Nephron (organoid): Measurements from ENCODE around the gene THADA.
A peak's percentile ranks its signal among the peaks of the same experiment; 100 is the strongest.

Source experiments
- H3K27ac Mint-ChIP-seq, 3 experiments: 2 replicates each; pipeline ENCODE4 v1.8.0; 2020; ENCODE audit warnings: mixed read lengths in 3 of 3, mild to moderate bottlenecking in 2 of 3, moderate library complexity in 1 of 3
- H3K27me3 Mint-ChIP-seq: 2 replicates; pipeline ENCODE4 v1.8.0; 2021; ENCODE audit warnings: low read depth, mild to moderate bottlenecking, moderate library complexity, mixed read lengths
- H3K36me3 Mint-ChIP-seq: 2 replicates; pipeline ENCODE4 v1.8.0; 2020; ENCODE audit warnings: low read depth, mixed read lengths
- H3K4me1 Mint-ChIP-seq: 2 replicates; pipeline ENCODE4 v1.8.0; 2020; ENCODE audit warnings: mixed read lengths
- H3K4me3 Mint-ChIP-seq, 3 experiments: 2 replicates each; pipeline ENCODE4 v1.8.0; 2020; ENCODE audit warnings: mild to moderate bottlenecking in 3 of 3, mixed read lengths in 3 of 3, moderate library complexity in 2 of 3
- H3K9me3 Mint-ChIP-seq: 2 replicates; pipeline ENCODE4 v1.8.0; 2020; ENCODE audit warnings: mixed read lengths
- TF ChIP-seq, protein P1 (sequence below), 3 experiments: fragments of 200-600 bp; sonication (generic); IDR thresholded peaks; one replicate each; pipeline ENCODE4 v1.5.0; 2021; ENCODE audit warnings: antibody characterized with exemption in 3 of 3; ENCODE audit not compliant: unreplicated experiment in 3 of 3

The THADA gene

DNA sequence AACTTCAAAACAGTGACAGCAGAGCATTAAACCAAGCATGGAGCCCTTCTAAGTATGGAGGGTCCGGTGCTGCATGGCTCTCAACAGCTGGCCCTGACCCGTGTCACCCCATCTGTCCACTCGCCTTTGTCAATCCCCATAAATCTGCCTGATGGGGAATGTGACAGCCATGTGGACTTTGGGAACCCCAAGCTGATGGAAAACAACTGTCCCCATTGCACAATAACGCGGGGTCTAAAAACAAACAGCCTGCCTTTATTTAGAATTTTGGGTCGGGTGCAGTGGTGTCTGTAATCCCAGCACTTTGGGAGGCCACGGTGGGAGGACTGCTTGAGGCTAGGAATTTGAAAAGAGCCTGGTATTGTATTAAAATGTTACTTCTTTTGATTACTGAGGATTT lies 17.1 kb upstream of the THADA start:
- TF ChIP-seq, protein P1, sequence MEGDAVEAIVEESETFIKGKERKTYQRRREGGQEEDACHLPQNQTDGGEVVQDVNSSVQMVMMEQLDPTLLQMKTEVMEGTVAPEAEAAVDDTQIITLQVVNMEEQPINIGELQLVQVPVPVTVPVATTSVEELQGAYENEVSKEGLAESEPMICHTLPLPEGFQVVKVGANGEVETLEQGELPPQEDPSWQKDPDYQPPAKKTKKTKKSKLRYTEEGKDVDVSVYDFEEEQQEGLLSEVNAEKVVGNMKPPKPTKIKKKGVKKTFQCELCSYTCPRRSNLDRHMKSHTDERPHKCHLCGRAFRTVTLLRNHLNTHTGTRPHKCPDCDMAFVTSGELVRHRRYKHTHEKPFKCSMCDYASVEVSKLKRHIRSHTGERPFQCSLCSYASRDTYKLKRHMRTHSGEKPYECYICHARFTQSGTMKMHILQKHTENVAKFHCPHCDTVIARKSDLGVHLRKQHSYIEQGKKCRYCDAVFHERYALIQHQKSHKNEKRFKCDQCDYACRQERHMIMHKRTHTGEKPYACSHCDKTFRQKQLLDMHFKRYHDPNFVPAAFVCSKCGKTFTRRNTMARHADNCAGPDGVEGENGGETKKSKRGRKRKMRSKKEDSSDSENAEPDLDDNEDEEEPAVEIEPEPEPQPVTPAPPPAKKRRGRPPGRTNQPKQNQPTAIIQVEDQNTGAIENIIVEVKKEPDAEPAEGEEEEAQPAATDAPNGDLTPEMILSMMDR (IDR thresholded peaks at IDR 0.05; ENCODE audit: unreplicated experiment in 3 of 3), result no peak

DNA sequence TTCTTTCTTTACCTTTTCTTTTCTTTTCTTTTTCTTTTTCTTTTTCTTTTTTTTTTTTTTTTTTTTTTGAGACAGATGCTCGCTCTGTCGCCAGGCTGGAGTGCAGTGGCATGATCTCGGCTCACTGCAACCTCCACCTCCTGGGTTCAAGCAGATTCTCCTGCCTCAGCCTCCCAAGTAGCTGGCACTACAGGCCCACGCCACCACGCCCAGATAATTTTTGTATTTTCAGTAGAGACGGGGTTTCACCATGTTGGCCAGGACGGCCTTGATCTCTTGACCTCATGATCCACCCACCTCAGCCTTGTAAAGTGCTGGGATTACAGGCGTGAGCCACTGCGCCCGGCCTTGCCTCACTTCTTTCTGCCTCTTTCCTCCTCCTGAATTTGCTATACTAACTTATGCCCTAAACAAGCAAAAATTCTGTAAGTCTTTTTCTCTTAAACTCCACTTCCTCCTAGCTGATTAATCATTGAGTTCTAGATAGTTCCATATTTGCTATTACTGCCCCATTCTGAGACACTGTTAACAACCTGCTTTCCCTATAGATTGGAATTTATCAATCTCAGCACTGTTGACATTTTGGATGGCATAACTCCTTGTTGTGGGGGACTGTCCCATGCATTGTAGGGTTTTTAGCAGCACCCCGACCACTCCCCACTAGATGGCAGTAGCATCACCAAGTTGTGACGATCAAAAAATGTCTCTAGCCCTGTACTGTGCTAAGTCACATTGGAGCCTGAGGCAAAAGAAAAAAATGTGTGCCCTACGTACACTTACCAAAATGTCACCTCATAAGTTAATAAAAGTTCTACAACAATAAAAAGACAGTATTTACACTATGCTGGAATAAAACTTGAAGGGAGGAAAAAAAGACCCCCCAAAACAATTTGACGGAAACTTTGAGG lies 16.4 kb upstream of the THADA start:
- TF ChIP-seq, protein P1 (IDR thresholded peaks at IDR 0.05; ENCODE audit: unreplicated experiment in 3 of 3), result peak; percentile 82 to 85 (median 83)
- H3K36me3 Mint-ChIP-seq, result no peaks in the 10 kb centered on the region
- no peaks in the 10 kb centered on the region for H3K27me3 Mint-ChIP-seq
- H3K4me1 Mint-ChIP-seq, result peaks cover 4% of the 10 kb centered on the region
- peak overlapping the region in 2 of 3 experiments; percentile 12 to 75 for H3K27ac Mint-ChIP-seq
- H3K9me3 Mint-ChIP-seq, result no peaks in the 10 kb centered on the region
- H3K4me3 Mint-ChIP-seq, result no peak overlapping the region

More for the DNA sequence above, 17.1 kb upstream of the THADA start:
- Mint-ChIP-seq H3K27me3 (no peaks in the 10 kb centered on the region), H3K4me3 (no peak overlapping the region), H3K4me1 (peaks cover 4% of the 10 kb centered on the region), H3K36me3 (no peaks in the 10 kb centered on the region), H3K9me3 (no peaks in the 10 kb centered on the region), H3K27ac (no peak overlapping the region)

DNA sequence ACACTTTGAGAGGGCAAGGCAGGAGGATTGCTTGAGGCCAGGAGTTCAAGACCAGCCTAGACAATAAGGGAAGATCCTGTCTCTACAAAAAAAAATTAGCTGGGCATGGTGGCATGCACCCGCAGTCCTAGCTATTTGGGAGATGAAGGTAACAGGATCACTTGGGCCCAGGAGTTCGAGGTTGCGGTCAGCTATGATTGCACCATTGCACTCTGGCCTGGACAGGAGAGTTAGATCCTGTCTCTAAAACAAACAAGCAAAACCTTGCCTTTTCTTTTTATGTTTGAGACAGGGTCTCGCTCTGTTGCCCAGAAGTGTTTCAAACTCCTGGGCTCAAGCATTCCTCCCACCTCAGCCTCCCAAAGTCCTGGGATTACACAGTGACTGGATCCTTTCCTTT lies 14.5 kb upstream of the THADA start:
- TF ChIP-seq, protein P1 (IDR thresholded peaks at IDR 0.05; ENCODE audit: unreplicated experiment in 3 of 3), result no peak
- Mint-ChIP-seq H3K9me3 (no peaks in the 10 kb centered on the region), H3K36me3 (no peaks in the 10 kb centered on the region), H3K27me3 (no peaks in the 10 kb centered on the region), H3K4me1 (peaks cover 4% of the 10 kb centered on the region), H3K27ac (no peak overlapping the region), H3K4me3 (no peak overlapping the region)

DNA sequence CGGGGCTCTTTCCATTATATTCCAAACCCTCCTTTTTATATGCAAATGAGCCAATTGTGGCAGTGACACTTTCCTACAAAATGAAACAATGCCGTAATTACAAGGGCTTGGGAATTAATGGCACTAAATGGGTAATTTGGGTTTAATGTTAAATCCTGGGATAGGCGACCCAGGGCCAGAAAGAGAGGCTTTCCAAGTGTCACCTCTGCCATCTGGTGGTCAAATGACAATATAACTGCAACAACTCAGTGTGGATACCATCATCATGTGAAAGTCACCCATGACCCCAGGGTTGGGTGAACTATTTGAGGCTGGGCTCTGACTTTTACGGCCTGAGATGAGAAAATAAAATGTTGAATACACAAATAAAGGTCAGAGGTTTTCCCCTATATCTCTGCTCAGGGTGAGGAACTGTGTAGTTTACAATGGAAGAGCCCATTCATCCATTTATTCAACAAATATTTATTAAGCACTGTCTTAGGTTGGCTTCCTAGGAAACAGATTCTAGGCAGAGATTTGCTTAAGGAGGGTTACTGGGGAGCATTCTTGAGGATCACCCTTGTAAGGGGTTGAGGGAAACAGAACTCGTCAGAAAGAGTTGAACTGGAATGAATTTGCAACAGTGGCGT lies 13.6 kb upstream of the THADA start:
- no peaks in the 10 kb centered on the region for H3K27me3 Mint-ChIP-seq
- TF ChIP-seq, protein P1 (IDR thresholded peaks at IDR 0.05; ENCODE audit: unreplicated experiment in 3 of 3), result peak; percentile 60 to 69 (median 66)
- H3K9me3 Mint-ChIP-seq, result no peaks in the 10 kb centered on the region
- H3K27ac Mint-ChIP-seq, result no peak overlapping the region
- H3K4me1 Mint-ChIP-seq, result peaks cover 4% of the 10 kb centered on the region
- no peaks in the 10 kb centered on the region for H3K36me3 Mint-ChIP-seq
- no peak overlapping the region for H3K4me3 Mint-ChIP-seq

DNA sequence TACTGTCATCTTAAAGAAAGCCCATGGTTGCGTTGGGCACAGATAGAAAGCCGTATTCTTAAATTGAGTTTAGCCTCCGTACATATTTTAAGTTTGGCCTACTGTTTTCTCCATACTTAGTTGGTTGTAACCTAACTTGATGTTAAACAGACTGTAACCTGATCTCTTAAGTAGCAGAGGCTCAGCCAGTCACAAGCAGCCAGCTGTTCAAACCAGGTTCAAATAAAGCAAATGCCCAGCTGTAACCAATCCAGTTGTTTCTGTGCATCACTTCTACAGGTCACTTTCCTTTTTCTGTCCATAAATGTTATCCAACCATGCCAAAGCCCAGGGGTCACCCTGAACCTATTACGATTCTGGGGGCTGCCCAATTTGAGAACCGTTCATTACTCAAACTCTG lies 10.0 kb upstream of the THADA start:
- TF ChIP-seq, protein P1 (IDR thresholded peaks at IDR 0.05; ENCODE audit: unreplicated experiment in 3 of 3), result no peak
- no peak overlapping the region for H3K4me3 Mint-ChIP-seq
- no peaks in the 10 kb centered on the region for H3K9me3 Mint-ChIP-seq
- no peaks in the 10 kb centered on the region for H3K4me1 Mint-ChIP-seq
- H3K36me3 Mint-ChIP-seq, result no peaks in the 10 kb centered on the region
- H3K27ac Mint-ChIP-seq, result no peak overlapping the region
- H3K27me3 Mint-ChIP-seq, result no peaks in the 10 kb centered on the region
